A549 (cell line): Measurements from ENCODE around the gene NGEF. TPM values are rescaled to one million over a fixed set of nuclear protein-coding genes. Genes with fewer than 3 reads are reported as not detected.
A peak's percentile ranks its signal among the peaks of the same experiment; 100 is the strongest.

Source experiments
- ATAC-seq, 2 experiments: fragments of 200-7000 bp in 1 of 2; fragments of >200 bp in 1 of 2; cut with Nextera tagmentation in 1 of 2; cut with Tn5 transposase in 1 of 2; 3 replicates each; pipeline versions ENCODE4 v1.8.0 to v1.9.1; 2018 to 2020; ENCODE audit warnings: mild to moderate bottlenecking in 1 of 2, moderate library complexity in 1 of 2
- CTCF ChIA-PET: fragments of 300-600 bp; sonication (Branson Sonifier 250); formaldehyde crosslinking; extraction: SDS; loops from one replicate; lab custom pipeline; 2021; ENCODE audit warnings: antibody characterized with exemption, inconsistent platforms; lab: Yijun Ruan, JAX
- POLR2A ChIA-PET: fragments of 350-600 bp; formaldehyde crosslinking; extraction: SDS; loops from one replicate; lab custom pipeline; 2021; ENCODE audit warnings: antibody characterized with exemption, inconsistent platforms; lab: Yijun Ruan, JAX
- DNase-seq, 2 experiments: peaks; one replicate each; pipeline versions ENCODE4 v3.0.0 to v3.0.0-alpha.2; 2011 to 2016; ENCODE audit warnings: low read depth in 1 of 2, low spot score in 1 of 2
- FAIRE-seq: peaks from 2 replicates; lab custom pipeline; 2011; peaks lifted over from hg19 to GRCh38; lab: Jason Lieb, UNC
- H3K27ac ChIP-seq, 2 experiments: fragments of >200 bp; sonication (Bioruptor Twin); formaldehyde crosslinking; 3 replicates each; pipeline ENCODE4 v1.5.1; 2016 to 2017
- H3K4me1 ChIP-seq: fragments of >200 bp; sonication (Bioruptor Twin); formaldehyde crosslinking; 3 replicates; pipeline ENCODE4 v1.6.1; 2016
- H3K4me2 ChIP-seq: fragments of >200 bp; sonication (Bioruptor Twin); formaldehyde crosslinking; 3 replicates; pipeline ENCODE4 v1.6.1; 2016
- H3K4me3 ChIP-seq: fragments of >200 bp; sonication (Bioruptor Twin); formaldehyde crosslinking; 3 replicates; pipeline ENCODE4 v1.5.1; 2016
- H3K9me3 ChIP-seq: fragments of >200 bp; sonication (Bioruptor Twin); formaldehyde crosslinking; 3 replicates; pipeline ENCODE4 v1.6.1; 2016
- CHD2 ChIP-seq: fragments of 150-350 bp; IDR thresholded peaks from 2 replicates; pipeline ENCODE4 v1.6.1; 2014; ENCODE audit warnings: low read length; ENCODE audit not compliant: partially characterized antibody
- CHD4 ChIP-seq: fragments of 200-600 bp; sonication (generic); IDR thresholded peaks from 2 replicates; pipeline ENCODE4 v1.6.1; 2016; ENCODE audit warnings: antibody characterized with exemption, mild to moderate bottlenecking, borderline replicate concordance
- CTCF ChIP-seq: fragments of >200 bp; sonication (Bioruptor Twin); formaldehyde crosslinking; IDR thresholded peaks from 3 replicates; pipeline ENCODE4 v1.5.1; 2016
- EHF ChIP-seq: fragments of 250-450 bp; sonication (Bioruptor Pico); IDR thresholded peaks from 2 replicates; pipeline ENCODE4 v1.5.0; 2020; ENCODE audit warnings: mild to moderate bottlenecking
- EHMT2 ChIP-seq: fragments of 200-600 bp; sonication (generic); IDR thresholded peaks from 2 replicates; pipeline ENCODE4 v1.6.1; 2016; ENCODE audit warnings: antibody characterized with exemption, low read depth, mild to moderate bottlenecking, moderate library complexity
- EP300 ChIP-seq, 2 experiments: fragments of >200 bp; sonication (Bioruptor Twin); formaldehyde crosslinking; IDR thresholded peaks; 2 replicates in 1 of 2; 3 replicates in 1 of 2; pipeline ENCODE4 v1.6.1; 2016 to 2017
- ESRRA ChIP-seq: fragments of 150-350 bp; IDR thresholded peaks from 2 replicates; pipeline ENCODE4 v1.6.1; 2014; ENCODE audit warnings: mild to moderate bottlenecking, low read length, borderline replicate concordance
- GATA3 ChIP-seq: IDR thresholded peaks from 2 replicates; pipeline ENCODE4 v1.6.1; 2012; ENCODE audit warnings: borderline replicate concordance
- HEYL ChIP-seq: fragments of 250-450 bp; sonication (Bioruptor Pico); IDR thresholded peaks from 2 replicates; pipeline ENCODE4 v1.8.0; 2021; ENCODE audit warnings: mild to moderate bottlenecking, moderate library complexity
- JUNB ChIP-seq: fragments of >200 bp; sonication (Bioruptor Twin); formaldehyde crosslinking; IDR thresholded peaks from 2 replicates; pipeline ENCODE4 v1.6.1; 2016
- KDM5A ChIP-seq: fragments of 200-600 bp; sonication (generic); IDR thresholded peaks from 2 replicates; pipeline ENCODE4 v1.6.1; 2016; ENCODE audit warnings: antibody characterized with exemption, mild to moderate bottlenecking
- MAX ChIP-seq: IDR thresholded peaks from 2 replicates; pipeline ENCODE4 v1.6.1; 2012
- NPAS2 ChIP-seq: fragments of 250-450 bp; sonication (Bioruptor Pico); IDR thresholded peaks from 2 replicates; pipeline ENCODE4 v1.8.0; 2022; ENCODE audit warnings: mild to moderate bottlenecking, moderate library complexity, borderline replicate concordance
- NR3C1 ChIP-seq: fragments of >200 bp; sonication (Bioruptor Twin); formaldehyde crosslinking; IDR thresholded peaks from 3 replicates; pipeline ENCODE4 v1.6.1; 2017
- POLR2AphosphoS2 ChIP-seq: conservative IDR thresholded peaks from 2 replicates; pipeline ENCODE4 v1.6.1; 2012; ENCODE audit warnings: low read length, improper control_type of control experiment, inconsistent platforms
- RARB ChIP-seq: fragments of 250-450 bp; sonication (Bioruptor Pico); IDR thresholded peaks from 2 replicates; pipeline ENCODE4 v1.8.0; 2021; ENCODE audit warnings: mild to moderate bottlenecking, moderate library complexity
- RFX5 ChIP-seq: fragments of 450-650 bp; IDR thresholded peaks from 2 replicates; pipeline ENCODE4 v1.7.1; 2014; ENCODE audit warnings: antibody characterized with exemption, mild to moderate bottlenecking, moderate library complexity
- SREBF2 ChIP-seq: fragments of 450-650 bp; IDR thresholded peaks from 2 replicates; pipeline ENCODE4 v1.6.1; 2014; ENCODE audit warnings: mild to moderate bottlenecking, moderate library complexity
- ZFP36 ChIP-seq: fragments of 450-650 bp; IDR thresholded peaks from 2 replicates; pipeline ENCODE4 v1.6.1; 2014; ENCODE audit warnings: borderline replicate concordance; ENCODE audit not compliant: partially characterized antibody
- ZNF302 ChIP-seq: fragments of 250-450 bp; sonication (Bioruptor Pico); IDR thresholded peaks from 2 replicates; pipeline ENCODE4 v1.9.0; 2021; ENCODE audit warnings: inconsistent platforms, mild to moderate bottlenecking, moderate library complexity
- WGBS: methylation state at CpG from one replicate; pipeline ENCODE4 v1.1.6; 2017; ENCODE audit errors: missing lambda C conversion rate; 5-methylcytosine and 5-hydroxymethylcytosine counted together
- polyA plus RNA-seq, 4 experiments: library from polyadenylated mRNA; depleted of rRNA in 3 of 4; stranded (reverse); fragments of >200 nt; fragmentation: RNase III in 1 of 4; extraction: RNeasy Plus Mini Kit Qiagen cat#74134 plus additional on column Dnase treatment in 1 of 4; gene quantifications; 2 replicates in 3 of 4; 3 replicates in 1 of 4; pipeline ENCODE4 v1.2.3, GENCODE V29; 2011 to 2017
- TF ChIP-seq, protein P1 (sequence below): IDR thresholded peaks from 2 replicates; pipeline ENCODE4 v1.6.1; 2012
- TF ChIP-seq, protein P2 (sequence below): fragments of >200 bp; sonication (Bioruptor Twin); formaldehyde crosslinking; IDR thresholded peaks from 3 replicates; pipeline ENCODE4 v1.6.1; 2016
- TF ChIP-seq, protein P3 (sequence below): fragments of >200 bp; sonication (Bioruptor Twin); formaldehyde crosslinking; IDR thresholded peaks from 2 replicates; pipeline ENCODE4 v1.6.1; 2016

The NGEF gene
- polyA plus RNA-seq, 2 of the 4 experiments (the other 2 are of a cell fraction): 8.1 to 9.7 TPM

DNA sequence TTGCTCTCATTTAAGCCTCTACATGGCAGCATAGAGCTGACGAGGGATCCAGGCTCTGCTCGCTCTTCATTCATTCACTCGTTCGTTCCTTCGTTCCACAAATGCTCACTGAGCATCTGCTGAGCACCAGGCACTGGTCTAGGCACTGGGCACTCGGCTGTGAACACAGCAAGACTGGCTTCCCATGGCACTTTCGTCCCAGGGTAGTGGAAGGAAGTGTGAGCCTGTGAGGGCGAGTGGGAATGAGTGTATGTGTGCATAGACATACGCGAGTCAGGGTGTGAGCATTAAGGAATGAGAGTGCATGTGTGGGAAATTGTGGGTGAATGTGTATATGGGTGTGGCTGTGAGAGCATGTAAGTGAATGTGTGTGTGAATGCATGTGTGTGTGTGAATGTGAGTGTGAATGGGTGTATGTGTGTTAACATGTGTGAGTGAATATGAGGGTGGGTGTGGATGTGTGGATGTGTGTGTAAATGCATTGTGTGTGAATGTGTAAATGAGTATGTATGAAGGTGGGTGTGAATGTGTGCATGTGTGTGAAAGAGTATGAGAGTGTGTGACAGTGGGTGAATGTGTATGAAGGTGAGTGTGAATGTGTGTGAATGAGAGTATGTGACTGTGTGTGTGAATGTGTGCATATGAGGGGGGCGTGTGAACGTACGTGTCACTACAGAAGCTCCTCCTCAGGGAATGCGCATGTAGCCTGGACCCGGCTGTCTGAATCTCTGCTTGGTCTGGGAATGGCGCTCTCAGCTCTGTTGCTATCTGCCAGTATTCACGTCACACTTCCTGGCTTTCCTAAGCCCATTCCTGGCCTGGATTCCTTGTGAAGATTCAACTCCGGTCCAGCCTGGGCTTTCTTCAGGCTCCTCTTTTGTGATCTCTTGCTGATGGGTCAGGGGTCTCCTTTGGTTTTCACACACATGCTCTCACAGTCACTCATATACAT, 114.2 kb downstream of the NGEF start:
- POLR2A ChIA-PET: no interaction called here
- Histone ChIP-seq H3K9me3 (no peaks in the 10 kb centered on the region), H3K4me1 (peaks cover 23% of the 10 kb centered on the region)
- FAIRE-seq: no peak
- peak in 1 of 2 experiments; percentile 37 for DNase-seq
- 87% methylated on average over 18 of the region's 18 CpGs for WGBS
- CTCF ChIA-PET: interaction anchor here (0.5 to 2.4 kb wide), 4 partner anchors 12 to 652 kb away, joined by 3 to 10 read pairs (median 4); no protein-coding TSS in a partner anchor
- TF ChIP-seq CHD2 (no peak), GATA3 (no peak), EHF (no peak), RARB (CRISPR knock-in tag) (no peak), KDM5A (no peak), CTCF (no peak), ESRRA (no peak), SREBF2 (no peak), NPAS2 (CRISPR knock-in tag) (no peak), EP300 (IDR thresholded peaks at IDR 0.05) (no peak), JUNB (no peak), POLR2AphosphoS2 (no peak)
- TF ChIP-seq, protein P1, sequence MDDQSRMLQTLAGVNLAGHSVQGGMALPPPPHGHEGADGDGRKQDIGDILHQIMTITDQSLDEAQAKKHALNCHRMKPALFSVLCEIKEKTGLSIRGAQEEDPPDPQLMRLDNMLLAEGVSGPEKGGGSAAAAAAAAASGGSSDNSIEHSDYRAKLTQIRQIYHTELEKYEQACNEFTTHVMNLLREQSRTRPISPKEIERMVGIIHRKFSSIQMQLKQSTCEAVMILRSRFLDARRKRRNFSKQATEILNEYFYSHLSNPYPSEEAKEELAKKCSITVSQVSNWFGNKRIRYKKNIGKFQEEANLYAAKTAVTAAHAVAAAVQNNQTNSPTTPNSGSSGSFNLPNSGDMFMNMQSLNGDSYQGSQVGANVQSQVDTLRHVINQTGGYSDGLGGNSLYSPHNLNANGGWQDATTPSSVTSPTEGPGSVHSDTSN: no peak
- TF ChIP-seq, protein P2, sequence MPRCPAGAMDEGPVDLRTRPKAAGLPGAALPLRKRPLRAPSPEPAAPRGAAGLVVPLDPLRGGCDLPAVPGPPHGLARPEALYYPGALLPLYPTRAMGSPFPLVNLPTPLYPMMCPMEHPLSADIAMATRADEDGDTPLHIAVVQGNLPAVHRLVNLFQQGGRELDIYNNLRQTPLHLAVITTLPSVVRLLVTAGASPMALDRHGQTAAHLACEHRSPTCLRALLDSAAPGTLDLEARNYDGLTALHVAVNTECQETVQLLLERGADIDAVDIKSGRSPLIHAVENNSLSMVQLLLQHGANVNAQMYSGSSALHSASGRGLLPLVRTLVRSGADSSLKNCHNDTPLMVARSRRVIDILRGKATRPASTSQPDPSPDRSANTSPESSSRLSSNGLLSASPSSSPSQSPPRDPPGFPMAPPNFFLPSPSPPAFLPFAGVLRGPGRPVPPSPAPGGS: no peak
- TF ChIP-seq, all 56 proteins: peak for 0
- ATAC-seq: no peak
- Histone ChIP-seq H3K27ac (0 out of 6 replicates have a peak overlapping the region, but pooled peaks of 1 of the 2 experiments have one; percentile 51), H3K4me3 (no peak overlapping the region), H3K4me2 (no peak overlapping the region)

DNA sequence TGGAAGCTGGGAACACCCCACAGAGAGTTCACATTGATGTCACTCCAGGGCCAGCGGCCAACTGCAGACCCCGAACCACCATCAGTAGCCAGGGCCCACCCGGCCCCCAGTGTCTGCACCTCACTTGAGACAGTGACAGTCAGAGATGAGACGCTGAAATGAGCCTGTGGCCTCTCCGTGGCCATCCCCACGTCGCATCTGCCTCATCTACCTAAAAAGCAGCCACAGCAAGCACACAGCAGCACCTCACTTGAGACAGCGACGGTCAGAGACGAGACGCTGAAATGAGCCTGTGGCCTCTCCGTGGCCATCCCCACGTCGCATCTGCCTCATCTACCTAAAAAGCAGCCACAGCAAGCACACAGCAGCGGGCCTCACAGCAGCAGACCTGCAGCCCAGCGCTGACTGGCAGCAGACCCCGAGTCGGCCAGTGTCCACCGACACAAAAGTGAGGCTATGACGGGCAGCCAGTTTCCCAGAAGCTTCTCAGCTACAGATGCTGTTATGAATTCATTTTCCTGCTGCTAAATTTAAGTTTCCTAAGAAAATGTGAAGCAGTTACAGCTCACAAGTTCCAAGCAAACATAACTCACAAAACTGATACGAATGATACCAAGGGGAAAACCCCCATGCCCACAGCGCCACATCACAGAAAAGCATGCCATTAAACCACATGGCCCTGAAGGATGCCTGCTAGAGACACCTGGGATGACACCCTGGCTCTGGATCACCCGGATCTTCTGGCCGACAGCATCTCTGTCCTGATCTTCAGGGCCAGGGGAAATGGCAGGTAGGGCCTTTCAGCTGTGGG, 115.3 kb downstream of the NGEF start:
- Histone ChIP-seq H3K27ac (0 out of 6 replicates have a peak overlapping the region, but pooled peaks of 1 of the 2 experiments have one; percentile 26), H3K4me1 (peaks cover 18% of the 10 kb centered on the region), H3K4me3 (no peak overlapping the region), H3K9me3 (no peaks in the 10 kb centered on the region), H3K4me2 (no peak overlapping the region)
- 92% methylated on average over 21 of the region's 24 CpGs for WGBS
- POLR2A ChIA-PET: no interaction called here
- no peak for TF ChIP-seq ZNF302 (CRISPR knock-in tag)
- TF ChIP-seq ZFP36: no peak
- TF ChIP-seq GATA3: no peak
- no peak for TF ChIP-seq HEYL (CRISPR knock-in tag)
- no peak for TF ChIP-seq NR3C1
- TF ChIP-seq RFX5: no peak
- TF ChIP-seq CHD4: no peak
- TF ChIP-seq EP300 (IDR thresholded peaks at IDR 0.05): no peak
- no peak for TF ChIP-seq MAX
- TF ChIP-seq, protein P3, sequence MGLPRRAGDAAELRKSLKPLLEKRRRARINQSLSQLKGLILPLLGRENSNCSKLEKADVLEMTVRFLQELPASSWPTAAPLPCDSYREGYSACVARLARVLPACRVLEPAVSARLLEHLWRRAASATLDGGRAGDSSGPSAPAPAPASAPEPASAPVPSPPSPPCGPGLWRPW: no peak
- no peak for TF ChIP-seq EHMT2
- ATAC-seq (no peak), DNase-seq (no peak), FAIRE-seq (no peak)
- CTCF ChIA-PET: interaction anchor here (0.9 to 2.4 kb wide), 6 partner anchors 11 to 354 kb away, joined by 3 to 10 read pairs (median 4); partner anchors contain the start of gene ATG16L1
